Stimulated activated CD8-positive, alpha-beta memory T cell treated with anti-CD3 and anti-CD28 coated beads, Interleukin-12 subunit alpha, Interleukin-12 subunit beta, amount 100 ng/mL, for 1 hour (primary cell): ENCODE results near the gene PDGFB.

Source experiments
- DNase-seq: peaks from one replicate; pipeline ENCODE4 v3.0.0-alpha.2; 2020; ENCODE audit warnings: low read depth

Gene PDGFB

GRCh38 chr22:39276440-39277141 is 31.8 kb upstream of the PDGFB start:
- DNase-seq, result no peak

GRCh38 chr22:39275814-39276439 is 31.1 kb upstream of the PDGFB start:
- no peak for DNase-seq

DNA sequence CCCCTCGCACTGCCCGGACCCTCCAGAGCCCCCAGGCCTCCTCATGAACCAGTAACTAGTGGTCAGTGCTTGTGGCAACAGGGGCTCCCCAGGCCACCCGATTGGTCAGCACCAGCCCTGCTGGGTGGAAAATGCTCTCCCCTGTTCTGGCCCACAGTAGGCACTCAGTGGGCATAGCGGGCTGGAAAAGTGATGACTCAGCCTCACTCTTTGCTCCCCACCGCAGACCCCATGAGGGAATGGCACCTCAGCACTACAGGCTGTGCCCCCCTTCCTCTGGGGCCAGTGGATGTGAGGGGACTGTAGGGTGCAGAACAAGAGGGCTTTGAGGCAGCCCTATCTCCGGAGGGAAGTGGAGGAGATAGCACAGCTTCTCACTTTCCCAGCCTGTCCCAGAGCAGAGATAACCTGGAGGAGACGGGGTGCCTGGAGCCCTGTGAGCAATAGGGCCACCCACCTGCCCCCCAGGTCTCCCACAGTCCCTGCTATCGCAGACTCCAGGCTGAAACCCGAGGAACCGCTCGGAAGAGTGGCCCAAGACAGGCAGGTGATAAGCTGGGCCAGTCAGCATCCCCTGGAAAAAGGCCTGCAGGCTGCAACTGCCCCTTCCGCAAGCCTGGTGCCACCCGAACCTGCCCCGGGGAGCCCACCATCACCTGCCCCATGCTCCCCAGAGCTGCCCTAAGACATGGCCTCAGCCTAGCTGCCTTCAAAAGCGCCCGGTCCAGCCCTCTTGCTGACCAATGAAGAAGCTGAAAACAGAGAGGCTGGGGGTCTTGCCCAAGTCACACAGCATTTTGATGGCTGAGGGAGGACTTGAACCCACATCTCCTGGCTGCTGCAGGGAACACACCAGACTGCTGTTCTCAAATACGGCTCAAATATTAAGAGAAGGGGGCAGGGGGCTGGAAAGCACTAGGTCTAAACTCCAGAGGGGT is 29.4 kb upstream of the PDGFB start:
- DNase-seq, result no peak

GRCh38 chr22:39270792-39271191 is 26.0 kb upstream of the PDGFB start:
- no peak for DNase-seq

DNA sequence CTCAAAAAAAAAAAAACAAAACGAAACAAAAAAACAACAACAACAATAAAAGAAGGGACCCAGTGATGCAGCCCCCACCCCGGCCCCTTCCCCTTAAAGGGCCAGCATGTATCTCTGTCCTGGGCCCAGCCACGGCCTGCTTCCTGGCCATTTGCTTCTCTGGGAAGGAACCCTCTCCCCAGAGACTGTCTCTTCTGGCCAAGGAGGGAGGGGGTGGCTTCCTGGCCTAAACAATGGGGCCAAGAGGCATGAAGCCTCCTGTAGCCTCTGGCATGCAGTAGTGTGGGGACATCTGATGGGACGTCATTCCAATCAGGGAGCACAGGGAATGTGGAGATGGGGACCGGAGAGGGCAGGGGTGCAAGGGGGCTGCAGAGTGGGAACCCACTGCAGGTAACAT is 25.5 kb upstream of the PDGFB start:
- DNase-seq, result no peak

DNA sequence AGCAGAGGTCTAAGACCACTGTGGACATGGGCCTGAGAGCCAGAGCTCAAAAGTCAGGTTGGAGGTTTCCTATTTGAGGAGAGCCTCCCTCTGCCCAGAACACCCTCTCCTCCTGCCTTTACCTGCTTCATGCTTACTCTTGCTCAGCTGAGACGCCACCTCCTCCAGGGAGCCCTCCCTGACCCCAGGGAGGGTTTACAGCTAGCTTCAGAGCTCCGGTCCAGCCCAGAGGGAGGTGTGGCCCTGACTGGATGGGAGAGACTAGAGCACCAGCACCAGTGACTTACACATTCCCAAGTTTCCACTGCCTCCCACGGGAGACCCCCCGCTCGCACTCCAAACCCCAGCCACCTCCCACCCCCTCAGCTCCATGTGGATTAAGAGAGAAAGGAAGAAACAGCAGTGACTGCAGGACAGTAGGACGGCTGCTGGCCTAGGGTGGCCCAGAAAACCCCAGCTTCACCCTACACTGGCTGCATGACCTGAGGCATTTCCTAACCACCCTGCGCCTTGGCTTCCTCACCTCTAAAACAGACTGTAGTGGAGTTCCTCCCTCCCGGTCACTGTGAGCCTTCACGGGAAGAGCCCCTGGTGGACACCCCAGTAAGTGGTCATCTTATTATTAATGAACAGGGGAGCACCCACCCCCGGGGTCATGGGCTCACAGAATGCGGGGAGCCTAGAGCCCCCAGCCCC is 24.5 kb upstream of the PDGFB start:
- DNase-seq, result no peak

DNA sequence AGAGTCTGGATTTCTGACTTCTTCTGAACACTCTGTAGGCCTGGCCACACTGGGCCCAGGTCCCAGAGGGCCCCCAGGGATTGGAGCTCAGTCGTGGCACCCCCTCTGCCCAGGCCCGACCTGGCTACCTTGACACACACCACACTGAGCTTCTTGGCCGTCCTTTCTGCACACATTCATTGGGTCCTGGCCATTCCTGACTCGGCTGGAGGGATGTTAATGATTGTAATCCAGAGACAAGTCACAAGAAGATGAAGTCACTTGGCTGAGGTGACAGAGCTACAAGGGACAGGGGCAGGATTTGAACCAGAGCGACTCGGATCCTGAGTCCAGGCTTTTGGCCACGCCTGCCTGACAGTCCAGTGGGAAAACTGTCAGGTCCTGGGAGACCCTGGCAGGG is 23.9 kb upstream of the PDGFB start:
- no peak for DNase-seq

GRCh38 chr22:39267974-39268373 is 23.2 kb upstream of the PDGFB start:
- DNase-seq, result no peak

DNA sequence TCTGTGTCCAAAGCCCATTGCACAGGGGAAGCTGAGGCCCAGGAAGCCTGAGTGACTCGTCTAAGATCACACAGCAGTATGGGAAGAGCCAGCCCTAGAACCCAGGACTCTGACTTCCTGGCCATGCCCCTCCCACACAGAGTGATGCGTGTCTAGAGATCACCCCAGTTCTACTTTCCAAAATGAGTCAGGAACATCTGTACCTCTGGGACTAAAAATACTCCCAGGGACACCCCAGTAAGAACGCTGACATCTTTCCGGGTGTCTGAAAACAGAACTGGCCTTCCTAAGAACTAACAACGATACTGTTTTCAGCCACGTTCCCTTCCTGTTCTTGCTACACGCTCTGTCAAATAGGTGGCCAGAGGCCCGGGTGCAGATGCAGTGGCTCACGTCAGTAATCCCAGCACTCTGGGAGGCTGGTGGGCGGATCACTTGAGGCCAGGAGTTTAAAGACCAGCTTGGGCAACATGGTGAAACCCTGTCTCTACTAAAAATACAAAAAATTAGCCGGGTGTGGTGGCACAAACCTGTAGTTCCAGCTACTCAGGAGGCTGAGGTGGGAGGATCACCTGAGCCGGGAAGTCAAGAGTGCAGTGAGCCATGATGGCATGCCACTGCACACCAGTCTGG is 21.7 kb upstream of the PDGFB start:
- no peak for DNase-seq

DNA sequence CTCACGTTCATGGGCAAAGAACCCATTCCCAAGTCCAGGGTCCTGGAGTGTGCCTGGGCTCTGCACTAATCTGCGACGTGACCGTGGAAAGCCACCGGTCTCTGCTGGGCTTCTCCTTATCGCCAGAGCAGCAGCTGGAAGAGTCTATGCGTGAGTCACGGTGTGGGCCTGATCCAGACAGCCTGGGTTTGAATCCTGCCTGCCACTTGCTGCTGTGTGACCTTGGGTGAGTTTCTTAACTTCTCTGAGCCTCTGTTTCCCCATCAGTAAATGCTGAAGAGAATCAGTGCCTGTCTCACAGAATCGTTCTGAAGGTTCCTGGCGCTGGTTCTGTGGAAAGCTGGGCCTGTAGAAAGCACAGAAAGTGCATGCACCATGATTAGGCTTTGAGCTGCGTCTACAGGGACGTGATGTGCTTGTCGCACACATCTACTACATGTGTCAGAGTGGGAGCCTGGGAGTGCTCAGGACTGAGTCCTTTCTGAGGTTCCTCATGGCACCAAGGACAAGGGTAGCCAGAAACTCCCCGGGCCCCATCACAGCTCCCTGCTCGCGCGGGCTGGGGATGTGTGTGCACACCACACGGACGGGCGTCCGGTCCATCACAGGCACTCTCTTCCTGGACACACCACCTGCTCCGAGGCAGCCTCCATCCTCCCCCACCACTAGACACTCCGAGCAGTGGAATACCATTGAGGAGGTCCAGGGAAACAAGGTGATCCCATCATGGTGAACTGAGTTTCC is 20.5 kb upstream of the PDGFB start:
- DNase-seq, result no peak

DNA sequence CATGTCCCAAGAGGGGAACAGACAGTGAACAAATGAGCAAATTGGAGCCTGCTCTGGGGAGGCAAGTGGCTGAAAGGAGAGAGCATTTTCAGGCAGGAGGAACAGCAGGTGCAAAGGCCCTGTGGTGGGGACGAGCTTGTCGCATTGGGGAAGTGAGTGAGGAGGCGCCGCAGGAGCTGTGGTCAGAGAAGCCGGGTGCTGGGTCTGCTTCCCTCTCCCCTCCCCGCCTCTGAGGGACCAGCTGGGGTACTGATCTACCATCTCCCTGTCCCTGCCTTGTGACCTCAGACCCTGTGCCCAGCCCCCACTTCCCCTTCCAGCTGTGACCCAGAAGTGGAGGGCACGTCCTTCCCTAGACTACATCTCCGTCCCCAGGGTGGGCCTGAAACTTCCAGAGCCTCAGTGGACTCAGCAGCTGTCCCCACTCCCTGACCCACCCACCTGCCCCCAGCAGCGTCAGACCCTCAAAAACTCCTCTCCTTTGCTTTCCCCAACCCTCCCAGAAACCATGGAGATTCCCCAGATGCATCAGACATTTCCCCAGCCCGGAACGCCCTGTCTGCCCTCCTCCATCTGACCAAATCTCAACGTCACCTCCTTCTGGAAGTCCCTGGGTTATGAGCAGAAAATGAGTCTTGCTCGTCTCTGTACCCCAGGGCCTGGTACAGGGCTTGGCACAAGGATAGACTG is 19.7 kb upstream of the PDGFB start:
- no peak for DNase-seq

GRCh38 chr22:39263626-39264348 is 19.0 kb upstream of the PDGFB start:
- no peak for DNase-seq

- DNase-seq, result no peak
These were observed 14.9 kb upstream of the PDGFB start for GRCh38 chr22:39259666-39260065.

- DNase-seq, result no peak
These were observed 13.2 kb upstream of the PDGFB start for GRCh38 chr22:39257901-39258475.

GRCh38 chr22:39256979-39257378 is 12.2 kb upstream of the PDGFB start:
- DNase-seq, result no peak

- no peak for DNase-seq
These were observed 11.4 kb upstream of the PDGFB start for GRCh38 chr22:39256186-39256552.

DNA sequence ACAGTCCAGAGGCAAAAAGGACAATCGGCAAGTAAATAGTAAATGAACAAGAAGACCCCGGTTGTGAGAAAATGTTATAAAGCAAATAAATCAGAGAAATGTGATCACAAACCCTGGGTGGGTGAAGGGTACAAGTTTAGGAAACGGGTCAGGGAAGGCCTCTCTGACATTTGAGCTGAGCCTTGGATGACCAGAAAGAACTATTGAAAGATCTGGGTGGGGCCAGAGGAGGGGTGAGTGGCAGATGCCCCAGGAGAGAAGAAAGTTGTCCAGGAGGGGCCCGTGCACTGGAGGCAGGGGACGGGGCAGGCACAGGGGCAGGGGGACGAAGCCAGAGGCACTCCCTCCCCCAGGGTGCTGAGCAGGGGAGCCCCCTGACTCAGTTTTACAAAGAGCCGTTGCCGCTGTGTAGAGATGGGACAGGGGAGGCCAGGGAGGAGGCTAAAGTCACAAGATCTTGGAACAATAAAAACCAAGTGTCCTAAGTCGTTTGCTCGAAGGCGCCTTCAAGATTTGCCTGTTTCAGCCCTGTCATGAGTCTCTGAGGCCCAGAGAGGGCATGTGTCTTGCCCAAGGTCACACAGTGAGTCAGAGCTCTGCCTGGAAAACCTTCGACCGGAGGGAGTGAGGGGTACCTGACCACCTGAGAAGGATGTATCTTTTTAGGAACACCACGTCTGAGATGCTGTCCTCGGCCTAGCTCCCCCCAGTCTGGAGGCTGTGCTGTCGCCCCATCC is 10.8 kb upstream of the PDGFB start:
- DNase-seq, result no peak

DNA sequence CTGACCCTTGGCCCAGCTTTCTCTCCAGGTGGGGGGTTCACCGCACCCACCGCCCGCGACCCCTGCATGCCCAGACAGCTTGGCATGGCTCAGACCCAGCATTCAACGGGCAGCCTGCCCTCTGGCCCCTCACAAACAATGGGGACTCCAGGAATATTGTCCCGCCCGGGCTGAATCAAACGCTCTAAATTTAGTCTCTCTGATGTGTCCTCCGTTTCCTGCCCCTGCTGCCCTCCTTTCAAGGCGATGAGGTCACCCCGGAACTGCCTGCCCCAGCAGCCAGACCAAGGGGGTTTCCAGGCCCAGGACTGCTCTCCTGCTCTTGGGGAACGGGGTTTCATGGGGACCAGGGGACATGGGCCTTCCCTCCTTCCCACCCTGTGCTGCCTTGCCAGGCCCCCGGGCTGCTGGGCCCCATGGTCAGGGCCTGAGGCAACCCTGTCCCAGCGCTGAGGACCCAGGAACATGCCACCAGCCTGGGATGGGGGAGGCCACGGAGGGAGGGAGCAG is 10.1 kb upstream of the PDGFB start:
- DNase-seq, result no peak

DNA sequence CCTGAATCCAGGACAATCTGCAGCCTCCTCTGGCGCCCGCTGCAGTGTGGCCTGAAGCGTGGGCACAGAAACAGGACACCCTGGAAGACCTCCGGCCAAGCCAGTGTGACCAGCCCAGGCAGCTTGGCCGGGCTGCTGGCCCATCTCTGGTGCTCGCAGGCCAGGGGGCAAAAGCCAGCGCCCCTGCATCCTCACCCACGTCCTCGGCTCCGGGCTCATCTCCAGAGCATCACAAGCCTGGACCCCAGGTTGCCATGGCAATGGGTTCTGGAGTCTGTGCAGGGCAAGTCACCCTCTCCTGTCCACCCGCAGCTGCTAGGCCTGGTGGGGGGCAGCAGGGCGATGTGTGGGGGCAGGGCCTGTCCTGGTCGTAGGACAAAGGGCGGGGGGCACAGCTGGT is 9.3 kb upstream of the PDGFB start:
- no peak for DNase-seq
